ENCODE measurements around the gene RHEBL1.

GRCh38 chr12:49108958-49109404 lies 39.2 kb upstream of the RHEBL1 start:
- no peak for TF ChIP-seq REST (IDR thresholded peaks at IDR 0.05; ENCODE audit: low read depth)
- no peak for TF ChIP-seq MAX (IDR thresholded peaks at IDR 0.05)
- no peak for TF ChIP-seq EP300 (IDR thresholded peaks at IDR 0.05; ENCODE audit: borderline replicate concordance)
- no peak for TF ChIP-seq RAD21 (IDR thresholded peaks at IDR 0.05; ENCODE audit: low read depth)
- no peak for TF ChIP-seq TEAD4 (IDR thresholded peaks at IDR 0.05)
- no peak for TF ChIP-seq TAF1 (IDR thresholded peaks at IDR 0.05; ENCODE audit: low read depth)
- TF ChIP-seq EGR1 (IDR thresholded peaks at IDR 0.05) = no peak
- no peak for TF ChIP-seq ZBTB7A (IDR thresholded peaks at IDR 0.05; ENCODE audit: low read depth)
- TF ChIP-seq CEBPB (IDR thresholded peaks at IDR 0.05) = peak; percentile 94
- no peak for TF ChIP-seq YY1 (IDR thresholded peaks at IDR 0.05; ENCODE audit: low read depth)

Data from Ishikawa (cell line).